CD14-positive monocyte (primary cell): ENCODE measurements around the gene RIT2. TPM values are rescaled to one million over a fixed set of nuclear protein-coding genes. Genes with fewer than 3 reads are reported as not detected.

ENCODE experiments used
- DNase-seq, 3 donors: peaks; one replicate each; pipeline ENCODE4 v3.0.0-alpha.2; 2011 to 2022
- H2AFZ ChIP-seq: 2 replicates; pipeline ENCODE4 v1.6.0; 2012; ENCODE audit warnings: mild to moderate bottlenecking, low read depth, low read length, inconsistent platforms; ENCODE audit not compliant: insufficient read depth, poor library complexity, severe bottlenecking
- H3K27ac ChIP-seq, 2 donors: 1 replicate in 1 of 2; 2 replicates in 1 of 2; pipeline ENCODE4 v1.5.1; 2012 to 2013; ENCODE audit warnings: low read length in 2 of 2, control low read depth in 1 of 2, inconsistent platforms in 1 of 2, low read depth in 1 of 2, mild to moderate bottlenecking in 1 of 2
- H3K27me3 ChIP-seq, 2 donors: one replicate each; pipeline versions ENCODE4 v1.6.0 to v1.6.1; 2011 to 2013; ENCODE audit warnings: low read length in 2 of 2; ENCODE audit not compliant: control insufficient read depth in 2 of 2, insufficient read depth in 2 of 2
- H3K36me3 ChIP-seq, 2 donors: replicated peaks in 1 of 2; 1 replicate in 1 of 2; 2 replicates in 1 of 2; pipeline versions ENCODE4 v1.5.1 to v1.6.1; 2012 to 2013; ENCODE audit warnings: low read length in 2 of 2, control low read depth in 1 of 2, inconsistent platforms in 1 of 2, mild to moderate bottlenecking in 1 of 2; ENCODE audit not compliant: insufficient read depth in 2 of 2, control insufficient read depth in 1 of 2
- H3K4me1 ChIP-seq, 2 donors: 1 replicate in 1 of 2; 2 replicates in 1 of 2; pipeline versions ENCODE4 v1.5.1 to v1.6.1; 2012 to 2013; ENCODE audit warnings: low read length in 2 of 2, control low read depth in 1 of 2, inconsistent platforms in 1 of 2, mild to moderate bottlenecking in 1 of 2, moderate library complexity in 1 of 2; ENCODE audit not compliant: insufficient read depth in 2 of 2, control insufficient read depth in 1 of 2
- H3K4me2 ChIP-seq: replicated peaks from 2 replicates; pipeline ENCODE3; 2012; ENCODE audit warnings: low read length, moderate library complexity, mild to moderate bottlenecking; ENCODE audit not compliant: poor library complexity, severe bottlenecking; ENCODE audit errors: extremely low read depth
- H3K4me3 ChIP-seq, 3 experiments: fragments of 200-600 bp in 1 of 3; sonication (generic) in 1 of 3; replicated peaks in 1 of 3; 1 replicate in 2 of 3; 2 replicates in 1 of 3; pipeline ENCODE4 v1.5.1; 2011 to 2013; ENCODE audit warnings: low read length in 3 of 3, mild to moderate bottlenecking in 3 of 3, control low read depth in 2 of 3, low read depth in 2 of 3, inconsistent platforms in 1 of 3, moderate library complexity in 1 of 3
- H3K79me2 ChIP-seq: 2 replicates; pipeline ENCODE4 v1.6.0; 2012; ENCODE audit warnings: mild to moderate bottlenecking, control low read depth, inconsistent platforms, low read length, moderate library complexity; ENCODE audit not compliant: insufficient read depth
- H3K9ac ChIP-seq: 2 replicates; pipeline ENCODE4 v1.6.0; 2017; ENCODE audit warnings: low read length, mild to moderate bottlenecking; ENCODE audit not compliant: insufficient read depth, poor library complexity, severe bottlenecking
- H3K9me3 ChIP-seq, 2 donors: replicated peaks in 1 of 2; 1 replicate in 1 of 2; 2 replicates in 1 of 2; pipeline versions ENCODE4 v1.5.1 to v1.6.1; 2012 to 2013; ENCODE audit warnings: low read length in 2 of 2, control low read depth in 1 of 2; ENCODE audit not compliant: control insufficient read depth in 1 of 2, insufficient read depth in 1 of 2
- H4K20me1 ChIP-seq: 2 replicates; pipeline ENCODE4 v1.6.0; 2012; ENCODE audit warnings: mild to moderate bottlenecking, low read length, control low read depth, moderate library complexity; ENCODE audit not compliant: insufficient read depth
- H3K27ac Mint-ChIP-seq, 7 donors: one replicate each; pipeline ENCODE4 v1.8.0; 2020; ENCODE audit warnings: mild to moderate bottlenecking in 7 of 7, mixed read lengths in 7 of 7, moderate library complexity in 6 of 7, inconsistent platforms in 2 of 7
- H3K27me3 Mint-ChIP-seq, 3 donors: one replicate each; pipeline ENCODE4 v1.8.0; 2021 to 2022; ENCODE audit warnings: low read depth in 3 of 3, mild to moderate bottlenecking in 3 of 3, mixed read lengths in 3 of 3, moderate library complexity in 3 of 3, inconsistent platforms in 1 of 3
- H3K36me3 Mint-ChIP-seq, 2 donors: one replicate each; pipeline ENCODE4 v1.8.0; 2020; ENCODE audit warnings: mixed read lengths in 2 of 2, inconsistent platforms in 1 of 2, mild to moderate bottlenecking in 1 of 2
- H3K4me1 Mint-ChIP-seq: one replicate; pipeline ENCODE4 v1.8.0; 2020; ENCODE audit warnings: mild to moderate bottlenecking, mixed read lengths
- H3K4me3 Mint-ChIP-seq, 2 donors: one replicate each; pipeline ENCODE4 v1.8.0; 2020; ENCODE audit warnings: mild to moderate bottlenecking in 2 of 2, mixed read lengths in 2 of 2, moderate library complexity in 1 of 2
- H3K9me3 Mint-ChIP-seq, 7 donors: one replicate each; pipeline ENCODE4 v1.8.0; 2020 to 2022; ENCODE audit warnings: mixed read lengths in 7 of 7, mild to moderate bottlenecking in 6 of 7, moderate library complexity in 6 of 7, inconsistent platforms in 2 of 7
- CTCF ChIP-seq: fragments of 200-600 bp; IDR thresholded peaks from one replicate; pipeline ENCODE4 v1.8.0; 2022; ENCODE audit warnings: antibody characterized with exemption, mild to moderate bottlenecking
- WGBS: methylation state at CpG from one replicate; pipeline ENCODE4 v1.1.5; 2013; ENCODE audit warnings: missing lambda C conversion rate; ENCODE audit not compliant: insufficient coverage; 5-methylcytosine and 5-hydroxymethylcytosine counted together
- intact Hi-C, 2 donors: fragments of 100-400 bp; cut with micrococcal nuclease; formaldehyde crosslinking; loops; one replicate each; pipeline versions ENCODE4 v1.15.0 to v1.15.1; 2023
- polyA plus RNA-seq, 3 donors: library from polyadenylated mRNA; depleted of rRNA in 1 of 3; unstranded in 2 of 3; stranded (reverse) in 1 of 3; fragments of 300-500 nt in 2 of 3; fragments of >200 nt in 1 of 3; fragmentation: Illumina TruSeq in 2 of 3; gene quantifications; 1 replicate in 2 of 3; 2 replicates in 1 of 3; pipeline ENCODE4 v1.2.3, GENCODE V29; 2012 to 2021

RIT2 gene
- polyA plus RNA-seq, 3 donors, result not detected

- Mint-ChIP-seq H3K27me3 (peaks cover 0 to 3% (median 0%) of the 10 kb centered on the region in 3 donors), H3K36me3 (no peaks in the 10 kb centered on the region), H3K27ac (no peak overlapping the region), H3K4me3 (no peak overlapping the region), H3K4me1 (no peaks in the 10 kb centered on the region), H3K9me3 (peaks cover 0 to 11% (median 5%) of the 10 kb centered on the region in 7 donors)
- no peak for TF ChIP-seq CTCF
- Histone ChIP-seq H3K36me3 (no peaks in the 10 kb centered on the region), H4K20me1 (no peaks in the 10 kb centered on the region), H3K4me1 (no peaks in the 10 kb centered on the region), H3K4me2 (no peak overlapping the region), H2AFZ (no peak overlapping the region), H3K27ac (no peak overlapping the region), H3K9ac (no peak overlapping the region), H3K9me3 (peaks cover 0 to 7% of the 10 kb centered on the region in 2 donors), H3K79me2 (no peaks in the 10 kb centered on the region), H3K4me3 (no peak overlapping the region), H3K27me3 (no peaks in the 10 kb centered on the region)
- intact Hi-C loops, result no loop called here
- no peak for DNase-seq
- no CpG with 5 or more reads among the region's 1 CpG for WGBS
Measured at GRCh38 chr18:43134876-43135275, 19.4 kb upstream of the RIT2 start.

- no peak for TF ChIP-seq CTCF
- intact Hi-C loops, result no loop called here
- Mint-ChIP-seq H3K27ac (no peak overlapping the region), H3K27me3 (peaks cover 0 to 3% (median 0%) of the 10 kb centered on the region in 3 donors), H3K36me3 (no peaks in the 10 kb centered on the region), H3K4me3 (no peak overlapping the region), H3K9me3 (peaks cover 0 to 5% (median 3%) of the 10 kb centered on the region in 7 donors), H3K4me1 (no peaks in the 10 kb centered on the region)
- Histone ChIP-seq H4K20me1 (no peaks in the 10 kb centered on the region), H3K4me2 (no peak overlapping the region), H2AFZ (no peak overlapping the region), H3K36me3 (no peaks in the 10 kb centered on the region), H3K27me3 (no peaks in the 10 kb centered on the region), H3K4me3 (no peak overlapping the region), H3K9me3 (no peaks in the 10 kb centered on the region), H3K79me2 (no peaks in the 10 kb centered on the region), H3K4me1 (no peaks in the 10 kb centered on the region), H3K27ac (no peak overlapping the region), H3K9ac (no peak overlapping the region)
- no peak for DNase-seq
- WGBS, result no CpG with 5 or more reads among the region's 5 CpGs
Measured at GRCh38 chr18:43130716-43131260, 15.3 kb upstream of the RIT2 start.
